CD4-positive, alpha-beta T cell treated with Interferon alpha-2 for 1 hour (primary cell): Measurements from ENCODE around the gene KRT16.
"Not testable (repeated sequence)": the region's sequence is repeated elsewhere in the genome, so short reads cannot be mapped to it uniquely, and the experiment has no call there.

ENCODE experiments used
- DNase-seq, 2 donors: peaks; one replicate each; pipeline ENCODE4 v3.0.0-alpha.2; 2020 to 2022

KRT16 gene

GRCh38 chr17:41582061-41582968 is 30.3 kb downstream of the KRT16 start:
- not testable (repeated sequence) for DNase-seq

- no peak for DNase-seq
These were observed 31.1 kb downstream of the KRT16 start for GRCh38 chr17:41581366-41582060.

GRCh38 chr17:41580687-41581365 is 31.7 kb downstream of the KRT16 start:
- DNase-seq: no peak

DNA sequence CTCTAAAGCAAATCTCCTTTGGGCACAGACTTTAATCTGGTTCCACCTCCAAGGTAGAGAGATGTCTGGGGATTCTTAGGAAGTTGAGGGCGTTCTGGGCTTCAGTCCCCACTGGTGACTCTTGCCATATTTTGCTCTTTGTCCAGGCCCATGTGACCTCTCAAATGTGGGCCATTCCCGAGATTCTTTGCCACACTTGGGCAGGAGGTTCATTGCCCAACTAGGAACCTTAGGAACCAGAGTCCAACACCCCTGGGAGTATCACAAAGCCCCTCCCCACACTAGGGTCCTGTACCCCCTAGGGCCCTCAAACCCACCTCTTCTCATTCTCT is 32.4 kb downstream of the KRT16 start:
- no peak for DNase-seq

- DNase-seq: peak; percentile 54 to 65
These were observed 32.9 kb downstream of the KRT16 start for GRCh38 chr17:41579484-41580243.

- DNase-seq: no peak
These were observed 33.6 kb downstream of the KRT16 start for GRCh38 chr17:41578971-41579370.

- no peak for DNase-seq
These were observed 34.0 kb downstream of the KRT16 start for GRCh38 chr17:41578538-41578937.

DNA sequence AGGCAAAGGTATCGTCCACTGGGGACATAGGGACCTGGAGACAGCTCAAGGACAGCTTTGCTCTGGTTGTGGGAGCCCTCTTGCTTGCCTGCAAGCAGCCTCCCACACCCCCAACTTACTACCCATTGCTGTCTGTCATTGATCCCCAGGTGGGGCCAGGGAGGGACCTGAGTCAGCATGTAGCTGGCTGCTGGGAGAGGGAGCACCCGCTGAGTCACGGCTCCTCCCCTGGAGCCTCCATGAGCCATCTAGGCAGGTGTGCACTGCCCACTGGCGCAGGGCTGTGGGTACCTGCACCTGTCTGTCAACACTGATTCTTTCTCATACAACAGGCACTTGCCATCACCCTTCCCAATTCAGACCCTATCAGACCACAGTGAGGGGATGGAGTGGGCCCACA is 35.8 kb downstream of the KRT16 start:
- DNase-seq: not testable (repeated sequence)

DNA sequence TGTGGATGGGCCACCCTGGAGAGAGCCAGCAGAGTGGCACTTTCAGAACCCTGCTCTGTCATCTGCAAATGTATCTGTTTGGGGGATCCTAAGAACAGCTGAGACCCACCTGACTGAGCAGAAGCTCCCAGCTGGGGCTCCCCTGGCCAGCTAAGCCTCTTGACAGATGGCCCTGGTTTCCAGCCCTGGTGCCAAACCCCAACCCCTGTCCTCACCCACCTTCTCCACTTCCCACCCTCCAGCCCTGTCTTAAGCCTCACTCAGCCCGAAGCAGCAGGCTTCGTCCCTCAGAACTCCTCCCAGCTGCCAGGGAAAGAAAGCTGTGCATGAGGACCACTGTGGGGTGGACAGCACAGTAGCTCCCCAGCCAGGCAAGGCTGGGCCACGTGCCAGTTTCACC is 37.2 kb downstream of the KRT16 start:
- DNase-seq: no peak

DNA sequence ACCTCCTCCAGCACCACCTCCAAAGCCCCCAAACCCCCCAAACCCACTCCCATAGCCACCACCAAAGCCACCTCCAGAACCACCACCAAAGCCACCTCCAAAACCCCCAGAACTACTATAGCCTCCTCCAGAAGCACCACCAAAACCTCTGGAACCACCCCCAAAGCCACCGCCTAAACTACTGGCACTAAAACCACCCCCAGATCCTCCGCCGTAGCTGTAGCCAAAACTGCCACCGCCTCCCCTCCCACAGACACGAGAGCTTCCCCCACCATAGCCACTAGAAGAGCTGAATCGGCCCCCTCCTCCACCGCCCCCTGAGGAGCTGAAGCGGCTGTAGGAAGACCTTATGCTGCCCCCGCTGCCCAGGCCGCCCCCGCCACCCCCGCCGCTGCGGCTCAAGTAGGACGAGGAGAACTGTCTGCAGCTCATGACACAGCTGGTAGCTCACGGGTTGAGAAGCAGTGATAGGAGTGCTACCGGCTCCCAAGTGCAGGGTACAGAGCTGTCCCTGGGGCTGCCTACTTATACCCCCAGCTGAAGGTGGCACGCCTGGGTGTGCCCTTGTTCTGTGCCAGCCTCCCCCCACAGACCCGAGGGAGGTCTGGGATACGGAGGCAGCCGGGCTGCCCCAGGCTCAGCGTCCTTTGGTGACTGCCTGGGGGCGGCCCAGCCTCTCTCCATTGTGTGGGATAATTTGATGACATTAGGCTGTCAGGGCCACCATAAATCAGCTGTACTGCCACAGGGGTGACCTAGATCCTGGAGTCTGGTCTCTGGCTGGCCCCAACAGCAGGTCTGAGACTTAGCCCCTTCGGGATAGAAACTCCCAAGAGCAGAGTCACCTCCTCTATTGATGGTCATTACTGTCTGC is 40.8 kb downstream of the KRT16 start, which contains the start of gene KRT9:
KRT9 (minus strand) TSS at position 499 of the 874 bp plus-strand sequence; CDS start at position 432, 67 bp downstream.
- no peak for DNase-seq

DNA sequence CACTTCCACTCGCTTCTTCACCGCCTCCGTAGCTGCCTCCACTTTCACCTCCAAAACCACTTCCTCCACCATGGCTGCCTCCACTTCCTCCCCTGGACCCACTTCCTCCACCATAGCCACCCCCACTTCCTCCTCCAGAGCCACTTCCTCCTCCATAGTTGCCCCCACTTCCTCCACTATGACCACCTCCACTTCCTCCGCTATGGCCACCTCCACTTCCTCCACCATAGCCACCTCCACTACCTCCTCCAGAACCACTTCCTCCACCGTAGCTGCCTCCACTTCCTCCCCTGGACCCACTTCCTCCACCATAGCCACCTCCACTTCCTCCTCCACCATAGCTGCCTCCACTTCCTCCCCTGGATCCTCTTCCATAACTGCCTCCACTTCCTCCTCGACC is 45.2 kb downstream of the KRT16 start:
- DNase-seq: peak; percentile 2 to 18

DNA sequence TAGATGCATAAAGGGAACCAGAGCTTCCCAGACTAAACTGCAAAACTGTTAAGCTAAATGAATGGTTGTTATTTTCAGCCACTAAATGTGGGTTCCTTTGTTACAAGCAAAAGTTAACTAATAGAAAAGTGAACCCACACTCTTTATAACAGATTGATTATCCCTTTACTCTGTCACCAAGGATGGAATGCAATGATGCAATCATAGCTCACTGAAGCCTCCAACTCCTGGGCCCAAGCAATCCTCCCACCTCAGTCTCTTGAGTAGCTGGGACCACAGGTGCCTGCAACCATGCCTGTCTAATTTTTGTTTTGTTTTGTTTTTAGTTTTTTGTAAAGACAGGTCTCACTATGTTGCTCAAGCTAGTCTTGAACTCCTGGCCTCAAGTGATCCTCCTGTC is 47.2 kb downstream of the KRT16 start:
- no peak for DNase-seq

GRCh38 chr17:41563607-41564170 is 48.9 kb downstream of the KRT16 start:
- no peak for DNase-seq

GRCh38 chr17:41561554-41561953 is 51.0 kb downstream of the KRT16 start:
- no peak for DNase-seq
